ENCODE measurements around the gene EBLN2.

GRCh38 chr3:73101881-73102280 lies 40.4 kb downstream of the EBLN2 start:
- TF ChIP-seq CTCF (IDR thresholded peaks at IDR 0.05) (no peak), POLR2A (IDR thresholded peaks at IDR 0.05) (no peak), POLR2AphosphoS5 (IDR thresholded peaks at IDR 0.05) (no peak)

Data from stomach (tissue), 4 donors.